ENCODE results near the gene CNTNAP2. TPM values are rescaled to one million over a fixed set of nuclear protein-coding genes. Genes with fewer than 3 reads are reported as not detected.

The CNTNAP2 gene
- total RNA-seq, 2 donors from 2014 or later = 171 to 228 TPM

- TF ChIP-seq CTCF (conservative IDR thresholded peaks at IDR 0.05) = no peak
- Mint-ChIP-seq H3K4me3 (no peak overlapping the region), H3K27me3 (ENCODE audit: insufficient read depth) (no peaks in the 10 kb centered on the region), H3K4me1 (peaks cover 7% of the 10 kb centered on the region), H3K36me3 (ENCODE audit: low read depth) (peaks cover 4% of the 10 kb centered on the region), H3K27ac (no peak overlapping the region), H3K9me3 (peaks cover 35% of the 10 kb centered on the region)
- no peaks in the 10 kb centered on the region for H3K27me3 ChIP-seq (ENCODE audit: control insufficient read depth, insufficient read depth, low read length, poor library complexity, severe bottlenecking)
- H3K9ac ChIP-seq (ENCODE audit: extremely low read depth, low read length, poor library complexity, severe bottlenecking) = no peak overlapping the region
- no peak for DNase-seq
- H3K9me3 ChIP-seq (ENCODE audit: control insufficient read depth, low read length) = peaks cover 44% of the 10 kb centered on the region
- no peaks in the 10 kb centered on the region for H3K36me3 ChIP-seq (ENCODE audit: control insufficient read depth, insufficient read depth, low read length)
- H3K4me3 ChIP-seq (ENCODE audit: low read length) = no peak overlapping the region
- H3K4me1 ChIP-seq (ENCODE audit: control insufficient read depth, insufficient read depth, low read length) = no peaks in the 10 kb centered on the region
- 93 to 100% methylated on average over 1 to 2 of the region's 2 CpGs for WGBS, 2 experiments (ENCODE audit: insufficient coverage in 1 of 2, insufficient read length in 1 of 2)
- no peak overlapping the region for H3K27ac ChIP-seq (ENCODE audit: low read depth, low read length)
Measured at GRCh38 chr7:147984265-147984664, 1867.7 kb downstream of the CNTNAP2 start.

GRCh38 chr7:147990079-147990478, 1873.5 kb downstream of the CNTNAP2 start:
- Mint-ChIP-seq H3K27ac (no peak overlapping the region), H3K4me1 (peaks cover 6% of the 10 kb centered on the region), H3K36me3 (ENCODE audit: low read depth) (no peaks in the 10 kb centered on the region), H3K27me3 (ENCODE audit: insufficient read depth) (no peaks in the 10 kb centered on the region), H3K4me3 (no peak overlapping the region), H3K9me3 (peaks cover 49% of the 10 kb centered on the region)
- no peaks in the 10 kb centered on the region for H3K27me3 ChIP-seq (ENCODE audit: control insufficient read depth, insufficient read depth, low read length, poor library complexity, severe bottlenecking)
- no peak overlapping the region for H3K9ac ChIP-seq (ENCODE audit: extremely low read depth, low read length, poor library complexity, severe bottlenecking)
- H3K36me3 ChIP-seq (ENCODE audit: control insufficient read depth, insufficient read depth, low read length) = no peaks in the 10 kb centered on the region
- H3K4me3 ChIP-seq (ENCODE audit: low read length) = peak overlapping the region; percentile 56
- H3K27ac ChIP-seq (ENCODE audit: low read depth, low read length) = no peak overlapping the region
- no peaks in the 10 kb centered on the region for H3K4me1 ChIP-seq (ENCODE audit: control insufficient read depth, insufficient read depth, low read length)
- no peak for DNase-seq
- TF ChIP-seq CTCF (conservative IDR thresholded peaks at IDR 0.05) = no peak
- WGBS, 2 experiments (ENCODE audit: insufficient coverage in 1 of 2, insufficient read length in 1 of 2) = 75 to 78% methylated on average over 1 of the region's 1 CpG
- H3K9me3 ChIP-seq (ENCODE audit: control insufficient read depth, low read length) = peaks cover 59% of the 10 kb centered on the region

GRCh38 chr7:147990942-147991341, 1874.3 kb downstream of the CNTNAP2 start:
- Histone ChIP-seq H3K4me3 (ENCODE audit: low read length) (peak overlapping the region; percentile 5), H3K9ac (ENCODE audit: extremely low read depth, low read length, poor library complexity, severe bottlenecking) (no peak overlapping the region), H3K27ac (ENCODE audit: low read depth, low read length) (no peak overlapping the region), H3K9me3 (ENCODE audit: control insufficient read depth, low read length) (peaks cover 52% of the 10 kb centered on the region), H3K36me3 (ENCODE audit: control insufficient read depth, insufficient read depth, low read length) (no peaks in the 10 kb centered on the region), H3K27me3 (ENCODE audit: control insufficient read depth, insufficient read depth, low read length, poor library complexity, severe bottlenecking) (no peaks in the 10 kb centered on the region), H3K4me1 (ENCODE audit: control insufficient read depth, insufficient read depth, low read length) (no peaks in the 10 kb centered on the region)
- Mint-ChIP-seq H3K27me3 (ENCODE audit: insufficient read depth) (peaks cover 3% of the 10 kb centered on the region), H3K4me3 (no peak overlapping the region), H3K27ac (no peak overlapping the region), H3K36me3 (ENCODE audit: low read depth) (peaks cover 3% of the 10 kb centered on the region), H3K4me1 (no peaks in the 10 kb centered on the region), H3K9me3 (peaks cover 53% of the 10 kb centered on the region)
- DNase-seq = peak; percentile 59
- no peak for TF ChIP-seq CTCF (conservative IDR thresholded peaks at IDR 0.05)
- WGBS, 2 experiments (ENCODE audit: insufficient coverage in 1 of 2, insufficient read length in 1 of 2) = 99 to 100% methylated on average over 1 to 2 of the region's 2 CpGs
